ENCODE measurements around the gene TMEM101.

- TF ChIP-seq, protein P1, sequence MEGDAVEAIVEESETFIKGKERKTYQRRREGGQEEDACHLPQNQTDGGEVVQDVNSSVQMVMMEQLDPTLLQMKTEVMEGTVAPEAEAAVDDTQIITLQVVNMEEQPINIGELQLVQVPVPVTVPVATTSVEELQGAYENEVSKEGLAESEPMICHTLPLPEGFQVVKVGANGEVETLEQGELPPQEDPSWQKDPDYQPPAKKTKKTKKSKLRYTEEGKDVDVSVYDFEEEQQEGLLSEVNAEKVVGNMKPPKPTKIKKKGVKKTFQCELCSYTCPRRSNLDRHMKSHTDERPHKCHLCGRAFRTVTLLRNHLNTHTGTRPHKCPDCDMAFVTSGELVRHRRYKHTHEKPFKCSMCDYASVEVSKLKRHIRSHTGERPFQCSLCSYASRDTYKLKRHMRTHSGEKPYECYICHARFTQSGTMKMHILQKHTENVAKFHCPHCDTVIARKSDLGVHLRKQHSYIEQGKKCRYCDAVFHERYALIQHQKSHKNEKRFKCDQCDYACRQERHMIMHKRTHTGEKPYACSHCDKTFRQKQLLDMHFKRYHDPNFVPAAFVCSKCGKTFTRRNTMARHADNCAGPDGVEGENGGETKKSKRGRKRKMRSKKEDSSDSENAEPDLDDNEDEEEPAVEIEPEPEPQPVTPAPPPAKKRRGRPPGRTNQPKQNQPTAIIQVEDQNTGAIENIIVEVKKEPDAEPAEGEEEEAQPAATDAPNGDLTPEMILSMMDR (conservative IDR thresholded peaks at IDR 0.05; ENCODE audit: low read length) = no peak
- TF ChIP-seq EZH2phosphoT487 (IDR thresholded peaks at IDR 0.05; ENCODE audit: borderline replicate concordance) = no peak
Measured at GRCh38 chr17:44006272-44006597, 8.5 kb downstream of the TMEM101 start.
